K562 treated with DMSO at 1 percent for 4 hours (cell line): ENCODE data around the gene SCML2. TPM values are rescaled to one million over a fixed set of nuclear protein-coding genes. Genes with fewer than 3 reads are reported as not detected.

Source experiments
- total RNA-seq: library from RNA; unstranded; fragments of 300-600 nt; gene quantifications from 2 replicates; pipeline ENCODE4 v1.2.3, GENCODE V29; 2022; ENCODE audit not compliant: insufficient read depth

The SCML2 gene
- 8.3 and 11.3 TPM in 2 replicates for total RNA-seq

GRCh38 chrX:18354369-18355223 is at the start of gene SCML2:
TSS of gene SCML2 (minus strand) at chrX:18354688. CDS start at chrX:18334071, 20,617 bp downstream.

DNA sequence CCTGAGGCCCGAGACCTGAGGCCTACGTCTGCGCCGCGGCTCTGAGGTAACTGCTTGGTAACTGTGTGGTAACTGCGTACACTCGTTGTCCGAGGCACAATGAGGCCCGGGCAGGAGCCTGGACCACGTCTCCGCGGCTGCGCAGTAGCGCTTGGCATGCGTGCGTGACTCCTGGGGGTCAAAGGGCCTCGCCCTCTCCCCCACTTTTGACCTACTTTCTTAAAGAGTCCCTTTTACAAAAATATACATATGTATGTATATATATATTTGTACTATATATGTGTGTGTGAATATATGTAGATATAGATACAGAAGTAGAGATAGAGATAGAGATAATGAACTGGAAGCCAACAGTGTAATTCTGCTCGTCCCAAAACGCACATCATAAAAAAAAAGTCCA is 133.7 kb downstream of the SCML2 start, which contains the start of gene BEND2:
Gene BEND2 (minus strand): TSS at position 101 of the 400 bp plus-strand sequence. CDS start 136 bp downstream, outside the sequence.

Other genes starting within 250 kb of the SCML2 start
- gene BEND2, start 133.8 kb downstream of the SCML2 start, total RNA-seq: not detected in 2 replicates
- 0.18 TPM in 1 of 2 replicates, not detected in the other for gene CDKL5, start 70.9 kb upstream of the SCML2 start, total RNA-seq